Chondrocyte (in vitro differentiated cells): Measurements from ENCODE around the gene SH2B2. TPM values are rescaled to one million over a fixed set of nuclear protein-coding genes. Genes with fewer than 3 reads are reported as not detected.

Experiments used
- DNase-seq: peaks from one replicate; pipeline ENCODE4 v3.0.0; 2021; ENCODE audit warnings: mixed read lengths, low spot score
- H3K27ac Mint-ChIP-seq: one replicate; pipeline ENCODE4 v1.8.0; 2021; ENCODE audit warnings: mild to moderate bottlenecking, moderate library complexity, mixed read lengths; ENCODE audit not compliant: unreplicated experiment
- H3K27me3 Mint-ChIP-seq: 2 replicates; pipeline ENCODE4 v1.8.0; 2021; ENCODE audit warnings: low read depth, mixed read lengths
- H3K36me3 Mint-ChIP-seq: 2 replicates; pipeline ENCODE4 v1.8.0; 2021; ENCODE audit warnings: low read depth, mixed read lengths
- H3K4me1 Mint-ChIP-seq: 2 replicates; pipeline ENCODE4 v1.8.0; 2021; ENCODE audit warnings: low read depth, mild to moderate bottlenecking, mixed read lengths
- H3K4me3 Mint-ChIP-seq: one replicate; pipeline ENCODE4 v1.8.0; 2021; ENCODE audit warnings: mild to moderate bottlenecking, moderate library complexity, mixed read lengths; ENCODE audit not compliant: unreplicated experiment
- H3K9me3 Mint-ChIP-seq: 2 replicates; pipeline ENCODE4 v1.8.0; 2021; ENCODE audit warnings: low read depth, mixed read lengths
- CTCF ChIP-seq: fragments of 200-600 bp; sonication (generic); IDR thresholded peaks from 2 replicates; pipeline ENCODE4 v1.5.0; 2021; ENCODE audit warnings: antibody characterized with exemption, mild to moderate bottlenecking, moderate library complexity
- long read RNA-seq: library from polyadenylated mRNA; stranded (forward); transcript quantifications from one replicate; pipeline ENCODE4 v2.0.0, GENCODE V29; 2021
- total RNA-seq: library from RNA; stranded (reverse); gene quantifications from 3 replicates; pipeline ENCODE4 v1.2.1, GENCODE V29; 2021

The SH2B2 gene
- 2.3 to 4.1 TPM (median 2.6 TPM) in 3 replicates for total RNA-seq
- long read RNA-seq, partial matches to known transcripts, result 2 of 14 reads
- long read RNA-seq, other reads (novel, unspliced or antisense), result 12 of 14 reads

GRCh38 chr7:102286237-102287110 is at the start of gene SH2B2:
TSS of gene SH2B2 (plus strand) at chr7:102286868. CDS start at chr7:102300551, 13,683 bp downstream.
- H3K4me1 Mint-ChIP-seq, result peaks cover 6% of the 10 kb centered on the region
- peaks cover 3% of the 10 kb centered on the region for H3K27me3 Mint-ChIP-seq
- no peaks in the 10 kb centered on the region for H3K36me3 Mint-ChIP-seq
- TF ChIP-seq CTCF, result peak; percentile 34
- peak within 1 kb of the TSS; percentile 64 for H3K4me3 Mint-ChIP-seq
- no peaks in the 10 kb centered on the region for H3K9me3 Mint-ChIP-seq
- no peak for DNase-seq
- no peak within 1 kb of the TSS for H3K27ac Mint-ChIP-seq

GRCh38 chr7:102239206-102239820 is 47.4 kb upstream of the SH2B2 start:
- no peaks in the 10 kb centered on the region for H3K9me3 Mint-ChIP-seq
- H3K27me3 Mint-ChIP-seq, result no peaks in the 10 kb centered on the region
- no peak overlapping the region for H3K27ac Mint-ChIP-seq
- H3K4me3 Mint-ChIP-seq, result no peak overlapping the region
- peaks cover 10% of the 10 kb centered on the region for H3K4me1 Mint-ChIP-seq
- TF ChIP-seq CTCF, result no peak
- H3K36me3 Mint-ChIP-seq, result peaks cover 15% of the 10 kb centered on the region
- DNase-seq, result no peak

GRCh38 chr7:102241431-102241830 is 45.2 kb upstream of the SH2B2 start:
- no peak for DNase-seq
- Mint-ChIP-seq H3K27ac (no peak overlapping the region), H3K4me1 (peaks cover 7% of the 10 kb centered on the region), H3K36me3 (peaks cover 12% of the 10 kb centered on the region), H3K4me3 (no peak overlapping the region), H3K9me3 (no peaks in the 10 kb centered on the region), H3K27me3 (no peaks in the 10 kb centered on the region)
- no peak for TF ChIP-seq CTCF

GRCh38 chr7:102244601-102245000 is 42.1 kb upstream of the SH2B2 start:
- H3K4me3 Mint-ChIP-seq, result no peak overlapping the region
- no peak for DNase-seq
- H3K4me1 Mint-ChIP-seq, result no peaks in the 10 kb centered on the region
- peaks cover 16% of the 10 kb centered on the region for H3K36me3 Mint-ChIP-seq
- no peak overlapping the region for H3K27ac Mint-ChIP-seq
- H3K9me3 Mint-ChIP-seq, result no peaks in the 10 kb centered on the region
- no peaks in the 10 kb centered on the region for H3K27me3 Mint-ChIP-seq
- no peak for TF ChIP-seq CTCF

GRCh38 chr7:102248081-102248455 is 38.6 kb upstream of the SH2B2 start:
- Mint-ChIP-seq H3K4me3 (no peak overlapping the region), H3K9me3 (no peaks in the 10 kb centered on the region), H3K27ac (no peak overlapping the region), H3K4me1 (no peaks in the 10 kb centered on the region), H3K36me3 (peaks cover 19% of the 10 kb centered on the region), H3K27me3 (no peaks in the 10 kb centered on the region)
- no peak for DNase-seq
- no peak for TF ChIP-seq CTCF
